Measurements from ENCODE around the gene LTF. TPM values are rescaled to one million over a fixed set of nuclear protein-coding genes. Genes with fewer than 3 reads are reported as not detected.

The LTF gene
- total and polyA plus RNA-seq, 8 donors: 6.9 to 21.0 (median 11.2) TPM

- no peak for TF ChIP-seq CTCF (IDR thresholded peaks at IDR 0.05)
- H3K27me3 ChIP-seq: no peaks in the 10 kb centered on the region
- DNase-seq (no peak), FAIRE-seq (no peak), ATAC-seq (no peak)
- no peaks in the 10 kb centered on the region for H3K9me3 ChIP-seq
- H3K4me1 ChIP-seq: peaks cover 0 to 4% (median 0%) of the 10 kb centered on the region in 3 donors
- intact Hi-C loops (cut with DNase I): loop anchor here in 1 of 3 donors (5.0 kb wide), 1 partner anchor 146 kb away; no protein-coding TSS in a partner anchor
- H3K36me3 ChIP-seq: no peaks in the 10 kb centered on the region
- no peak overlapping the region for H3K27ac ChIP-seq
- 92% methylated on average over 4 of the region's 4 CpGs for WGBS, 2 donors
- no peak overlapping the region for H3K4me3 ChIP-seq
Observed at GRCh38 chr3:46481636-46482035, 16.9 kb upstream of the LTF start.

- WGBS, 2 donors: 86 to 87% methylated on average over 6 of the region's 6 CpGs
- no peak for FAIRE-seq
Observed at GRCh38 chr3:46480491-46481195, 15.9 kb upstream of the LTF start.

GRCh38 chr3:46479696-46480095 is 15.0 kb upstream of the LTF start:
- H3K27ac ChIP-seq: no peak overlapping the region
- intact Hi-C loops (cut with DNase I): loop anchor here in 2 of 3 donors (5.0 to 10.0 kb wide), 2 partner anchors 148 to 415 kb away; no protein-coding TSS in a partner anchor
- no peaks in the 10 kb centered on the region for H3K9me3 ChIP-seq

More at GRCh38 chr3:46480491-46481195, 15.9 kb upstream of the LTF start:
- no peaks in the 10 kb centered on the region for H3K27me3 ChIP-seq
- no peak for DNase-seq
- intact Hi-C loops (cut with DNase I): loop anchor here in 1 of 3 donors (5.0 kb wide), 1 partner anchor 147 kb away; no protein-coding TSS in a partner anchor
- no peaks in the 10 kb centered on the region for H3K36me3 ChIP-seq
- H3K4me1 ChIP-seq: peaks cover 0 to 2% (median 0%) of the 10 kb centered on the region in 3 donors
- H3K4me3 ChIP-seq: no peak overlapping the region
- no peaks in the 10 kb centered on the region for H3K9me3 ChIP-seq
- H3K27ac ChIP-seq: no peak overlapping the region
- TF ChIP-seq CTCF (IDR thresholded peaks at IDR 0.05): no peak
- no peak for ATAC-seq

GRCh38 chr3:46479021-46479420 is 14.3 kb upstream of the LTF start:
- intact Hi-C loops (cut with DNase I): loop anchor here in 1 of 3 donors (10.0 kb wide), 1 partner anchor 416 kb away; no protein-coding TSS in a partner anchor
- FAIRE-seq: no peak
- Histone ChIP-seq H3K4me3 (no peak overlapping the region), H3K36me3 (no peaks in the 10 kb centered on the region), H3K27me3 (no peaks in the 10 kb centered on the region), H3K9me3 (no peaks in the 10 kb centered on the region), H3K27ac (no peak overlapping the region), H3K4me1 (no peaks in the 10 kb centered on the region)
- no peak for DNase-seq
- TF ChIP-seq CTCF (IDR thresholded peaks at IDR 0.05): no peak
- no peak for ATAC-seq
- 91 to 94% methylated on average over 5 of the region's 5 CpGs for WGBS, 2 donors

More at GRCh38 chr3:46479696-46480095, 15.0 kb upstream of the LTF start:
- Histone ChIP-seq H3K4me3 (no peak overlapping the region), H3K4me1 (no peaks in the 10 kb centered on the region), H3K27me3 (no peaks in the 10 kb centered on the region), H3K36me3 (no peaks in the 10 kb centered on the region)
- no peak for TF ChIP-seq CTCF (IDR thresholded peaks at IDR 0.05)
- DNase-seq (no peak), FAIRE-seq (no peak), ATAC-seq (no peak)
- 76 to 82% methylated on average over 5 of the region's 5 CpGs for WGBS, 2 donors

GRCh38 chr3:46478341-46478740 is 13.6 kb upstream of the LTF start:
- ATAC-seq: no peak
- intact Hi-C loops (cut with DNase I): loop anchor here in 1 of 3 donors (10.0 kb wide), 1 partner anchor 416 kb away; no protein-coding TSS in a partner anchor
- TF ChIP-seq CTCF (IDR thresholded peaks at IDR 0.05): no peak
- Histone ChIP-seq H3K9me3 (no peaks in the 10 kb centered on the region), H3K27ac (no peak overlapping the region), H3K4me3 (no peak overlapping the region), H3K4me1 (no peaks in the 10 kb centered on the region), H3K27me3 (no peaks in the 10 kb centered on the region), H3K36me3 (no peaks in the 10 kb centered on the region)
- WGBS, 2 donors: 89 to 92% methylated on average over 5 of the region's 5 CpGs
- no peak for DNase-seq
- FAIRE-seq: no peak

Data from pancreas (tissue), 10 donors.